Measurements from ENCODE around the gene CAVIN2. TPM values are rescaled to one million over a fixed set of nuclear protein-coding genes. Genes with fewer than 3 reads are reported as not detected.

CAVIN2 gene
- total RNA-seq, 1 donor from 2014 or later, result not detected

GRCh38 chr2:191811807-191812602, 34.9 kb downstream of the CAVIN2 start:
- no peak overlapping the region for H3K4me3 Mint-ChIP-seq
- no peaks in the 10 kb centered on the region for H3K9me3 Mint-ChIP-seq
- no peaks in the 10 kb centered on the region for H3K4me1 Mint-ChIP-seq
- intact Hi-C loops (cut with micrococcal nuclease), result loop anchor here (1.0 to 5.0 kb wide), 2 partner anchors 245 to 350 kb away; no protein-coding TSS in a partner anchor
- no peak overlapping the region for H3K27ac Mint-ChIP-seq
- no peaks in the 10 kb centered on the region for H3K36me3 Mint-ChIP-seq (ENCODE audit: low read depth)
- DNase-seq, result peak; percentile 76
- H3K27me3 Mint-ChIP-seq, result peaks cover 18% of the 10 kb centered on the region

GRCh38 chr2:191806396-191806795, 40.5 kb downstream of the CAVIN2 start:
- H3K4me3 Mint-ChIP-seq, result no peak overlapping the region
- no peak overlapping the region for H3K27ac Mint-ChIP-seq
- no peaks in the 10 kb centered on the region for H3K36me3 Mint-ChIP-seq (ENCODE audit: low read depth)
- peaks cover 17% of the 10 kb centered on the region for H3K27me3 Mint-ChIP-seq
- no peak for DNase-seq
- H3K4me1 Mint-ChIP-seq, result no peaks in the 10 kb centered on the region
- no peaks in the 10 kb centered on the region for H3K9me3 Mint-ChIP-seq
- intact Hi-C loops (cut with micrococcal nuclease), result no loop called here

GRCh38 chr2:191804766-191805165, 42.1 kb downstream of the CAVIN2 start:
- no peaks in the 10 kb centered on the region for H3K36me3 Mint-ChIP-seq (ENCODE audit: low read depth)
- no peak for DNase-seq
- no peak overlapping the region for H3K4me3 Mint-ChIP-seq
- intact Hi-C loops (cut with micrococcal nuclease), result no loop called here
- H3K27ac Mint-ChIP-seq, result no peak overlapping the region
- H3K9me3 Mint-ChIP-seq, result no peaks in the 10 kb centered on the region
- H3K4me1 Mint-ChIP-seq, result no peaks in the 10 kb centered on the region
- H3K27me3 Mint-ChIP-seq, result peaks cover 17% of the 10 kb centered on the region

- no peak overlapping the region for H3K4me3 Mint-ChIP-seq
- H3K9me3 Mint-ChIP-seq, result no peaks in the 10 kb centered on the region
- H3K36me3 Mint-ChIP-seq (ENCODE audit: low read depth), result no peaks in the 10 kb centered on the region
- DNase-seq, result no peak
- no peak overlapping the region for H3K27ac Mint-ChIP-seq
- no peaks in the 10 kb centered on the region for H3K4me1 Mint-ChIP-seq
- intact Hi-C loops (cut with micrococcal nuclease), result no loop called here
- peaks cover 19% of the 10 kb centered on the region for H3K27me3 Mint-ChIP-seq
Measured at GRCh38 chr2:191803007-191803406, 43.9 kb downstream of the CAVIN2 start.

GRCh38 chr2:191802180-191802579, 44.7 kb downstream of the CAVIN2 start:
- Mint-ChIP-seq H3K9me3 (no peaks in the 10 kb centered on the region), H3K4me1 (no peaks in the 10 kb centered on the region), H3K36me3 (ENCODE audit: low read depth) (no peaks in the 10 kb centered on the region), H3K4me3 (no peak overlapping the region), H3K27ac (no peak overlapping the region), H3K27me3 (peaks cover 19% of the 10 kb centered on the region)
- DNase-seq, result no peak
- intact Hi-C loops (cut with micrococcal nuclease), result no loop called here

- H3K4me3 Mint-ChIP-seq, result no peak overlapping the region
- H3K9me3 Mint-ChIP-seq, result no peaks in the 10 kb centered on the region
- no peak overlapping the region for H3K27ac Mint-ChIP-seq
- no peak for DNase-seq
- H3K36me3 Mint-ChIP-seq (ENCODE audit: low read depth), result no peaks in the 10 kb centered on the region
- H3K4me1 Mint-ChIP-seq, result no peaks in the 10 kb centered on the region
- H3K27me3 Mint-ChIP-seq, result peaks cover 12% of the 10 kb centered on the region
- intact Hi-C loops (cut with micrococcal nuclease), result no loop called here
Measured at GRCh38 chr2:191800874-191801273, 46.0 kb downstream of the CAVIN2 start.

- DNase-seq, result no peak
- intact Hi-C loops (cut with micrococcal nuclease), result no loop called here
- H3K4me1 Mint-ChIP-seq, result no peaks in the 10 kb centered on the region
- peaks cover 15% of the 10 kb centered on the region for H3K27me3 Mint-ChIP-seq
- H3K27ac Mint-ChIP-seq, result no peak overlapping the region
- no peak overlapping the region for H3K4me3 Mint-ChIP-seq
- no peaks in the 10 kb centered on the region for H3K9me3 Mint-ChIP-seq
- no peaks in the 10 kb centered on the region for H3K36me3 Mint-ChIP-seq (ENCODE audit: low read depth)
Measured at GRCh38 chr2:191799526-191799925, 47.4 kb downstream of the CAVIN2 start.

- Mint-ChIP-seq H3K36me3 (ENCODE audit: low read depth) (no peaks in the 10 kb centered on the region), H3K9me3 (no peaks in the 10 kb centered on the region), H3K27ac (no peak overlapping the region), H3K27me3 (peaks cover 23% of the 10 kb centered on the region), H3K4me1 (no peaks in the 10 kb centered on the region), H3K4me3 (no peak overlapping the region)
- intact Hi-C loops (cut with micrococcal nuclease), result no loop called here
- DNase-seq, result no peak
Measured at GRCh38 chr2:191797942-191798876, 48.7 kb downstream of the CAVIN2 start.

- no peak overlapping the region for H3K27ac Mint-ChIP-seq
- DNase-seq, result no peak
- H3K4me1 Mint-ChIP-seq, result no peaks in the 10 kb centered on the region
- no peak overlapping the region for H3K4me3 Mint-ChIP-seq
- intact Hi-C loops (cut with micrococcal nuclease), result no loop called here
- no peaks in the 10 kb centered on the region for H3K9me3 Mint-ChIP-seq
- H3K36me3 Mint-ChIP-seq (ENCODE audit: low read depth), result no peaks in the 10 kb centered on the region
- peaks cover 23% of the 10 kb centered on the region for H3K27me3 Mint-ChIP-seq
Measured at GRCh38 chr2:191797500-191797899, 49.4 kb downstream of the CAVIN2 start.

- H3K9me3 Mint-ChIP-seq, result no peaks in the 10 kb centered on the region
- no peak overlapping the region for H3K27ac Mint-ChIP-seq
- no peak overlapping the region for H3K4me3 Mint-ChIP-seq
- no peak for DNase-seq
- H3K27me3 Mint-ChIP-seq, result peaks cover 24% of the 10 kb centered on the region
- H3K36me3 Mint-ChIP-seq (ENCODE audit: low read depth), result no peaks in the 10 kb centered on the region
- intact Hi-C loops (cut with micrococcal nuclease), result no loop called here
- H3K4me1 Mint-ChIP-seq, result no peaks in the 10 kb centered on the region
Measured at GRCh38 chr2:191795715-191796114, 51.2 kb downstream of the CAVIN2 start.

- no peaks in the 10 kb centered on the region for H3K4me1 Mint-ChIP-seq
- peaks cover 36% of the 10 kb centered on the region for H3K27me3 Mint-ChIP-seq
- no peaks in the 10 kb centered on the region for H3K36me3 Mint-ChIP-seq (ENCODE audit: low read depth)
- H3K4me3 Mint-ChIP-seq, result no peak overlapping the region
- no peak for DNase-seq
- no peak overlapping the region for H3K27ac Mint-ChIP-seq
- H3K9me3 Mint-ChIP-seq, result no peaks in the 10 kb centered on the region
- intact Hi-C loops (cut with micrococcal nuclease), result no loop called here
Measured at GRCh38 chr2:191791953-191792560, 54.8 kb downstream of the CAVIN2 start.

- peaks cover 35% of the 10 kb centered on the region for H3K27me3 Mint-ChIP-seq
- no peaks in the 10 kb centered on the region for H3K4me1 Mint-ChIP-seq
- H3K36me3 Mint-ChIP-seq (ENCODE audit: low read depth), result no peaks in the 10 kb centered on the region
- no peaks in the 10 kb centered on the region for H3K9me3 Mint-ChIP-seq
- intact Hi-C loops (cut with micrococcal nuclease), result no loop called here
- H3K4me3 Mint-ChIP-seq, result no peak overlapping the region
- no peak overlapping the region for H3K27ac Mint-ChIP-seq
- no peak for DNase-seq
Measured at GRCh38 chr2:191790737-191791136, 56.2 kb downstream of the CAVIN2 start.

- no peaks in the 10 kb centered on the region for H3K9me3 Mint-ChIP-seq
- no peak overlapping the region for H3K27ac Mint-ChIP-seq
- H3K4me3 Mint-ChIP-seq, result no peak overlapping the region
- DNase-seq, result no peak
- no peaks in the 10 kb centered on the region for H3K4me1 Mint-ChIP-seq
- H3K36me3 Mint-ChIP-seq (ENCODE audit: low read depth), result no peaks in the 10 kb centered on the region
- intact Hi-C loops (cut with micrococcal nuclease), result no loop called here
- H3K27me3 Mint-ChIP-seq, result peaks cover 33% of the 10 kb centered on the region
Measured at GRCh38 chr2:191789796-191790195, 57.1 kb downstream of the CAVIN2 start.

- Mint-ChIP-seq H3K27me3 (peaks cover 28% of the 10 kb centered on the region), H3K9me3 (no peaks in the 10 kb centered on the region), H3K4me3 (no peak overlapping the region)
Measured at GRCh38 chr2:191786694-191787093, 60.2 kb downstream of the CAVIN2 start.

More at GRCh38 chr2:191786694-191787093, 60.2 kb downstream of the CAVIN2 start:
- Mint-ChIP-seq H3K36me3 (ENCODE audit: low read depth) (no peaks in the 10 kb centered on the region), H3K27ac (no peak overlapping the region), H3K4me1 (no peaks in the 10 kb centered on the region)
- DNase-seq, result no peak
- intact Hi-C loops (cut with micrococcal nuclease), result no loop called here
